Articular chondrocyte of knee joint (primary cell): ENCODE data around the gene ARHGAP29. TPM values are rescaled to one million over a fixed set of nuclear protein-coding genes. Genes with fewer than 3 reads are reported as not detected.

Source experiments
- total RNA-seq: library from RNA; depleted of rRNA; stranded (reverse); fragments of >200 nt; gene quantifications from 2 replicates; pipeline ENCODE4 v1.2.3, GENCODE V29; 2012

The ARHGAP29 gene, protein sequence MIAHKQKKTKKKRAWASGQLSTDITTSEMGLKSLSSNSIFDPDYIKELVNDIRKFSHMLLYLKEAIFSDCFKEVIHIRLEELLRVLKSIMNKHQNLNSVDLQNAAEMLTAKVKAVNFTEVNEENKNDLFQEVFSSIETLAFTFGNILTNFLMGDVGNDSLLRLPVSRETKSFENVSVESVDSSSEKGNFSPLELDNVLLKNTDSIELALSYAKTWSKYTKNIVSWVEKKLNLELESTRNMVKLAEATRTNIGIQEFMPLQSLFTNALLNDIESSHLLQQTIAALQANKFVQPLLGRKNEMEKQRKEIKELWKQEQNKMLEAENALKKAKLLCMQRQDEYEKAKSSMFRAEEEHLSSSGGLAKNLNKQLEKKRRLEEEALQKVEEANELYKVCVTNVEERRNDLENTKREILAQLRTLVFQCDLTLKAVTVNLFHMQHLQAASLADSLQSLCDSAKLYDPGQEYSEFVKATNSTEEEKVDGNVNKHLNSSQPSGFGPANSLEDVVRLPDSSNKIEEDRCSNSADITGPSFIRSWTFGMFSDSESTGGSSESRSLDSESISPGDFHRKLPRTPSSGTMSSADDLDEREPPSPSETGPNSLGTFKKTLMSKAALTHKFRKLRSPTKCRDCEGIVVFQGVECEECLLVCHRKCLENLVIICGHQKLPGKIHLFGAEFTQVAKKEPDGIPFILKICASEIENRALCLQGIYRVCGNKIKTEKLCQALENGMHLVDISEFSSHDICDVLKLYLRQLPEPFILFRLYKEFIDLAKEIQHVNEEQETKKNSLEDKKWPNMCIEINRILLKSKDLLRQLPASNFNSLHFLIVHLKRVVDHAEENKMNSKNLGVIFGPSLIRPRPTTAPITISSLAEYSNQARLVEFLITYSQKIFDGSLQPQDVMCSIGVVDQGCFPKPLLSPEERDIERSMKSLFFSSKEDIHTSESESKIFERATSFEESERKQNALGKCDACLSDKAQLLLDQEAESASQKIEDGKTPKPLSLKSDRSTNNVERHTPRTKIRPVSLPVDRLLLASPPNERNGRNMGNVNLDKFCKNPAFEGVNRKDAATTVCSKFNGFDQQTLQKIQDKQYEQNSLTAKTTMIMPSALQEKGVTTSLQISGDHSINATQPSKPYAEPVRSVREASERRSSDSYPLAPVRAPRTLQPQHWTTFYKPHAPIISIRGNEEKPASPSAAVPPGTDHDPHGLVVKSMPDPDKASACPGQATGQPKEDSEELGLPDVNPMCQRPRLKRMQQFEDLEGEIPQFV
- total RNA-seq: 92.8 and 108 TPM in 2 replicates

GRCh38 chr1:94237291-94238226 lies at the start of gene ARHGAP29:
ARHGAP29 (minus strand) TSS chr1:94237584; CDS start chr1:94231611, 5,973 bp downstream.

Other genes with a start within 250 kb of the ARHGAP29 start
- gene ABCA4, start 116.4 kb downstream of the ARHGAP29 start, total RNA-seq: 0.78 and 1.2 TPM in 2 replicates
- 37.6 and 45.9 TPM in 2 replicates for gene ABCD3, start 180.8 kb upstream of the ARHGAP29 start, total RNA-seq